ENCODE measurements around the gene CD24. TPM values are rescaled to one million over a fixed set of nuclear protein-coding genes. Genes with fewer than 3 reads are reported as not detected.

Gene CD24
- total and polyA plus RNA-seq, 10 of the 15 experiments (the other 5 are each of a cell fraction or from before 2014, with no cell fraction given) = 0.19 to 21.2 (median 9.0) TPM

DNA sequence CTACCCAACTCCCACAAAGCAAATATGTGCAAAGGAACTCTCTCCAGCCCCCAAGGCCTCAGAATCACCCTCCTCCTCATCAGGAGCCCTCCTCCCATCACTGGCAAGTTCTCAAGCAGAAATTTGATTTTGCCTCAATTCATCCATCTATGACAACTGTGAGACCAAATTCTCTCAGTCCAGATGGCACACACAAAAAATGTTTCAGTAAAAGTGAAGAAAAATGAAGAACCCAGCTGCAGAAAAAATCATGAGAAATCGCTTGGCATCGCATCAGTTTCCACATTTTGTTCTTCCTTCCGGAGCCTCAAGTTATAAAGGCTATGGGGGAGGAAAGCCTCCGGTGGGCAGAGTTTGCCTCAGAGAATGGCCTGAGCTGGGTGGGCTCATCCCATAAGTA lies 6.4 kb upstream of the CD24 start (continued):
- no peak for TF ChIP-seq CEBPB (IDR thresholded peaks at IDR 0.05; ENCODE audit: borderline replicate concordance in 1 of 2, low read depth in 2 of 2, low read length in 2 of 2)
- TF ChIP-seq, protein P1, sequence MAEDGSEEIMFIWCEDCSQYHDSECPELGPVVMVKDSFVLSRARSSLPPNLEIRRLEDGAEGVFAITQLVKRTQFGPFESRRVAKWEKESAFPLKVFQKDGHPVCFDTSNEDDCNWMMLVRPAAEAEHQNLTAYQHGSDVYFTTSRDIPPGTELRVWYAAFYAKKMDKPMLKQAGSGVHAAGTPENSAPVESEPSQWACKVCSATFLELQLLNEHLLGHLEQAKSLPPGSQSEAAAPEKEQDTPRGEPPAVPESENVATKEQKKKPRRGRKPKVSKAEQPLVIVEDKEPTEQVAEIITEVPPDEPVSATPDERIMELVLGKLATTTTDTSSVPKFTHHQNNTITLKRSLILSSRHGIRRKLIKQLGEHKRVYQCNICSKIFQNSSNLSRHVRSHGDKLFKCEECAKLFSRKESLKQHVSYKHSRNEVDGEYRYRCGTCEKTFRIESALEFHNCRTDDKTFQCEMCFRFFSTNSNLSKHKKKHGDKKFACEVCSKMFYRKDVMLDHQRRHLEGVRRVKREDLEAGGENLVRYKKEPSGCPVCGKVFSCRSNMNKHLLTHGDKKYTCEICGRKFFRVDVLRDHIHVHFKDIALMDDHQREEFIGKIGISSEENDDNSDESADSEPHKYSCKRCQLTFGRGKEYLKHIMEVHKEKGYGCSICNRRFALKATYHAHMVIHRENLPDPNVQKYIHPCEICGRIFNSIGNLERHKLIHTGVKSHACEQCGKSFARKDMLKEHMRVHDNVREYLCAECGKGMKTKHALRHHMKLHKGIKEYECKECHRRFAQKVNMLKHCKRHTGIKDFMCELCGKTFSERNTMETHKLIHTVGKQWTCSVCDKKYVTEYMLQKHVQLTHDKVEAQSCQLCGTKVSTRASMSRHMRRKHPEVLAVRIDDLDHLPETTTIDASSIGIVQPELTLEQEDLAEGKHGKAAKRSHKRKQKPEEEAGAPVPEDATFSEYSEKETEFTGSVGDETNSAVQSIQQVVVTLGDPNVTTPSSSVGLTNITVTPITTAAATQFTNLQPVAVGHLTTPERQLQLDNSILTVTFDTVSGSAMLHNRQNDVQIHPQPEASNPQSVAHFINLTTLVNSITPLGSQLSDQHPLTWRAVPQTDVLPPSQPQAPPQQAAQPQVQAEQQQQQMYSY (CRISPR knock-in tag; IDR thresholded peaks at IDR 0.05) = no peak

- Histone ChIP-seq H2AFZ (ENCODE audit: control insufficient read depth, low read depth, low read length) (no peak overlapping the region), H3K4me1 (ENCODE audit: control insufficient read depth, insufficient read depth, low read length) (no peaks in the 10 kb centered on the region), H3K4me3 (no peak overlapping the region), H3K4me2 (ENCODE audit: control insufficient read depth, insufficient read depth) (no peak overlapping the region), H3K79me2 (ENCODE audit: control insufficient read depth, insufficient read depth, low read length) (no peaks in the 10 kb centered on the region), H3K9me3 (replicated peaks; ENCODE audit: control insufficient read depth, insufficient read depth, low read length) (no peaks in the 10 kb centered on the region), H3K27ac (ENCODE audit: control insufficient read depth, insufficient read depth) (no peak overlapping the region), H4K20me1 (ENCODE audit: control insufficient read depth, insufficient read depth) (no peaks in the 10 kb centered on the region), H3K36me3 (ENCODE audit: control insufficient read depth in 2 of 2, insufficient read depth in 2 of 2, low read length in 1 of 2) (no peaks in the 10 kb centered on the region), H3K27me3 (replicated peaks in 1 of 2; ENCODE audit: control insufficient read depth in 2 of 2, insufficient read depth in 2 of 2, low read length in 1 of 2) (no peaks in the 10 kb centered on the region; a peak in 1 of 4 replicates), H3K9ac (ENCODE audit: control insufficient read depth, insufficient read depth, low read length) (no peak overlapping the region)
- SMC1A ChIA-PET (ENCODE audit: uncharacterized antibody, unreplicated experiment) = interaction anchor here (0.7 to 3.6 kb wide), 33 partner anchors 13 to 644 kb away, joined by 3 to 35 read pairs (median 4); no protein-coding TSS in a partner anchor
- WGBS (ENCODE audit: insufficient coverage, insufficient replicate concordance, low lambda C conversion rate, missing lambda C conversion rate) = 1% methylated on average over 8 of the region's 8 CpGs
- POLR2A ChIA-PET = no interaction called here
- no peak for FAIRE-seq
- RAD21 ChIA-PET (ENCODE audit: unreplicated experiment) = interaction anchor here (0.6 to 1.8 kb wide), 38 partner anchors 14 to 757 kb away, joined by 3 to 20 read pairs (median 4); no protein-coding TSS in a partner anchor
- peak; percentile 84 for ATAC-seq
- peak; percentile 24 for DNase-seq (ENCODE audit: low read depth, low spot score)
- intact Hi-C loops (cut with micrococcal nuclease; ENCODE audit: unreplicated experiment) (loop anchor here (1.0 to 5.0 kb wide), 6 partner anchors 132 to 644 kb away; no protein-coding TSS in a partner anchor), in situ Hi-C loops (cut with MboI) (no loop called here)
- CTCF ChIA-PET = interaction anchor here (0.6 to 4.2 kb wide), 57 partner anchors 11 to 1598 kb away, joined by 3 to 85 read pairs (median 4); no protein-coding TSS in a partner anchor
- BruUV-seq (replicated peaks) = no TSS peak
- TF ChIP-seq TCF7 (IDR thresholded peaks at IDR 0.05; ENCODE audit: borderline replicate concordance) (no peak), ZNF24 (IDR thresholded peaks at IDR 0.05) (no peak), MTA3 (IDR thresholded peaks at IDR 0.05; ENCODE audit: borderline replicate concordance, low read length) (no peak), FOXM1 (IDR thresholded peaks at IDR 0.05; ENCODE audit: low read depth, low read length) (0 out of 2 replicates have a peak, but pooled peaks have one; percentile 44), BHLHE40 (IDR thresholded peaks at IDR 0.05; ENCODE audit: borderline replicate concordance in 1 of 2, low read depth in 2 of 2, low read length in 1 of 2) (peak in 1 of 2 experiments; percentile 13; a peak in 1 of 4 replicates), WRNIP1 (IDR thresholded peaks at IDR 0.05; ENCODE audit: borderline replicate concordance, low read depth, low read length) (0 out of 2 replicates have a peak, but pooled peaks have one; percentile 64), IRF4 (IDR thresholded peaks at IDR 0.05; ENCODE audit: low read depth, low read length) (peak; percentile 45; the same call in 1 of the 2 replicates), ZNF217 (IDR thresholded peaks at IDR 0.05) (no peak), SMARCA5 (IDR thresholded peaks at IDR 0.05) (peak; percentile 72; the same call in 1 of the 2 replicates), ZNF274 (IDR thresholded peaks at IDR 0.05; ENCODE audit: insufficient read depth, insufficient read length) (no peak), POLR2A (IDR thresholded peaks at IDR 0.05; ENCODE audit: low read depth, low read length) (no peak), CBFB (IDR thresholded peaks at IDR 0.05; ENCODE audit: low read depth) (no peak), RFX5 (IDR thresholded peaks at IDR 0.05; ENCODE audit: low read depth, low read length) (no peak), CREB1 (IDR thresholded peaks at IDR 0.05; ENCODE audit: low read depth) (no peak), POLR2AphosphoS5 (IDR thresholded peaks at IDR 0.05; ENCODE audit: low read length) (no peak)
- TF ChIP-seq, protein P2, sequence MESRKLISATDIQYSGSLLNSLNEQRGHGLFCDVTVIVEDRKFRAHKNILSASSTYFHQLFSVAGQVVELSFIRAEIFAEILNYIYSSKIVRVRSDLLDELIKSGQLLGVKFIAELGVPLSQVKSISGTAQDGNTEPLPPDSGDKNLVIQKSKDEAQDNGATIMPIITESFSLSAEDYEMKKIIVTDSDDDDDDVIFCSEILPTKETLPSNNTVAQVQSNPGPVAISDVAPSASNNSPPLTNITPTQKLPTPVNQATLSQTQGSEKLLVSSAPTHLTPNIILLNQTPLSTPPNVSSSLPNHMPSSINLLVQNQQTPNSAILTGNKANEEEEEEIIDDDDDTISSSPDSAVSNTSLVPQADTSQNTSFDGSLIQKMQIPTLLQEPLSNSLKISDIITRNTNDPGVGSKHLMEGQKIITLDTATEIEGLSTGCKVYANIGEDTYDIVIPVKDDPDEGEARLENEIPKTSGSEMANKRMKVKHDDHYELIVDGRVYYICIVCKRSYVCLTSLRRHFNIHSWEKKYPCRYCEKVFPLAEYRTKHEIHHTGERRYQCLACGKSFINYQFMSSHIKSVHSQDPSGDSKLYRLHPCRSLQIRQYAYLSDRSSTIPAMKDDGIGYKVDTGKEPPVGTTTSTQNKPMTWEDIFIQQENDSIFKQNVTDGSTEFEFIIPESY (IDR thresholded peaks at IDR 0.05) = no peak
Measured at GRCh38 chr6:106979435-106979884, 4.9 kb upstream of the CD24 start.
